WTC11 (cell line): ENCODE measurements around the gene MARCHF7. TPM values are rescaled to one million over a fixed set of nuclear protein-coding genes. Genes with fewer than 3 reads are reported as not detected.

Experiments
- ATAC-seq: fragments of 200-7000 bp; cut with Tn5 transposase; 2 replicates; pipeline ENCODE4 v1.10.0; 2021; ENCODE audit warnings: mild to moderate bottlenecking, moderate library complexity
- CTCF ChIA-PET: fragments of 300-600 bp; sonication (Branson Sonifier 250); formaldehyde crosslinking; loops from one replicate; lab custom pipeline; 2021; ENCODE audit warnings: antibody characterized with exemption; lab: Charles Lee
- POLR2A ChIA-PET: fragments of 350-600 bp; sonication (Branson Sonifier 250); formaldehyde crosslinking; loops from one replicate; lab custom pipeline; 2021; ENCODE audit warnings: antibody characterized with exemption; lab: Charles Lee
- DNase-seq: peaks from one replicate; pipeline ENCODE4 v3.0.0; 2021; ENCODE audit warnings: low spot score
- H3K27ac Mint-ChIP-seq: 2 replicates; pipeline ENCODE4 v1.8.0; 2021; ENCODE audit warnings: mixed read lengths
- H3K27me3 Mint-ChIP-seq: 2 replicates; pipeline ENCODE4 v1.8.0; 2021; ENCODE audit warnings: low read depth, mild to moderate bottlenecking, moderate library complexity, mixed read lengths
- H3K36me3 Mint-ChIP-seq: 2 replicates; pipeline ENCODE4 v1.8.0; 2021; ENCODE audit warnings: mixed read lengths
- H3K4me1 Mint-ChIP-seq: 2 replicates; pipeline ENCODE4 v1.8.0; 2022; ENCODE audit warnings: mixed read lengths
- H3K4me3 Mint-ChIP-seq: 2 replicates; pipeline ENCODE4 v1.8.0; 2021; ENCODE audit warnings: mild to moderate bottlenecking, moderate library complexity, mixed read lengths
- H3K9me3 Mint-ChIP-seq: 2 replicates; pipeline ENCODE4 v1.8.0; 2021; ENCODE audit warnings: mixed read lengths
- ATF1 ChIP-seq: sonication (generic); formaldehyde crosslinking; IDR thresholded peaks from 2 replicates; pipeline ENCODE4 v1.8.1; 2023; ENCODE audit warnings: mild to moderate bottlenecking, moderate library complexity, missing genetic modification reagents
- CREB1 ChIP-seq: sonication (generic); formaldehyde crosslinking; IDR thresholded peaks from 2 replicates; pipeline ENCODE4 v1.8.0; 2023; ENCODE audit warnings: mild to moderate bottlenecking, missing genetic modification reagents
- E2F1 ChIP-seq: sonication (generic); formaldehyde crosslinking; IDR thresholded peaks from 2 replicates; pipeline ENCODE4 v1.8.0; 2022; ENCODE audit warnings: mild to moderate bottlenecking, missing genetic modification reagents
- E2F5 ChIP-seq: sonication (generic); formaldehyde crosslinking; IDR thresholded peaks from 2 replicates; pipeline ENCODE4 v1.8.1; 2022; ENCODE audit warnings: mild to moderate bottlenecking, moderate library complexity, missing genetic modification reagents
- ESRRA ChIP-seq: sonication (generic); formaldehyde crosslinking; IDR thresholded peaks from 2 replicates; pipeline ENCODE4 v1.8.1; 2022; ENCODE audit warnings: mild to moderate bottlenecking, missing genetic modification reagents, borderline replicate concordance
- HMGA2 ChIP-seq: fragments of 250-450 bp; sonication (Bioruptor Pico); IDR thresholded peaks from 2 replicates; pipeline ENCODE4 v1.4.0; 2021; ENCODE audit warnings: mild to moderate bottlenecking, moderate library complexity
- KAT7 ChIP-seq: sonication (generic); formaldehyde crosslinking; IDR thresholded peaks from 2 replicates; pipeline ENCODE4 v1.8.1; 2023; ENCODE audit warnings: missing genetic modification reagents, mild to moderate bottlenecking, borderline replicate concordance
- NFATC4 ChIP-seq: fragments of 250-450 bp; sonication (Bioruptor Pico); IDR thresholded peaks from 2 replicates; pipeline ENCODE4 v1.9.0; 2021; ENCODE audit warnings: mild to moderate bottlenecking
- PREB ChIP-seq: sonication (generic); formaldehyde crosslinking; IDR thresholded peaks from 2 replicates; pipeline ENCODE4 v1.8.1; 2022; ENCODE audit warnings: mild to moderate bottlenecking, missing genetic modification reagents, moderate library complexity, borderline replicate concordance
- SP1 ChIP-seq: sonication (generic); formaldehyde crosslinking; conservative IDR thresholded peaks from 2 replicates; pipeline ENCODE4 v1.8.1; 2022; ENCODE audit warnings: missing genetic modification reagents
- ZBTB21 ChIP-seq: sonication (generic); formaldehyde crosslinking; IDR thresholded peaks from 2 replicates; pipeline ENCODE4 v1.8.1; 2023; ENCODE audit warnings: mild to moderate bottlenecking, missing genetic modification reagents, borderline replicate concordance
- ZBTB43 ChIP-seq: sonication (generic); formaldehyde crosslinking; IDR thresholded peaks from 2 replicates; pipeline ENCODE4 v1.8.1; 2023; ENCODE audit warnings: mild to moderate bottlenecking, missing genetic modification reagents
- ZNF121 ChIP-seq: sonication (generic); formaldehyde crosslinking; IDR thresholded peaks from 2 replicates; pipeline ENCODE4 v1.8.0; 2023; ENCODE audit warnings: missing genetic modification reagents
- ZNF317 ChIP-seq: sonication (generic); formaldehyde crosslinking; IDR thresholded peaks from 2 replicates; pipeline ENCODE4 v1.8.1; 2023; ENCODE audit warnings: low read depth, mild to moderate bottlenecking, moderate library complexity, missing genetic modification reagents, borderline replicate concordance
- ZNF671 ChIP-seq: fragments of 250-450 bp; sonication (Bioruptor Pico); IDR thresholded peaks from 2 replicates; pipeline ENCODE4 v1.8.0; 2021; ENCODE audit warnings: mild to moderate bottlenecking
- total RNA-seq: library from RNA; stranded (reverse); gene quantifications from 3 replicates; pipeline ENCODE4 v1.2.3, GENCODE V29; 2021

MARCHF7 gene
- total RNA-seq, 1 experiment from 2014 or later, result 84.0 TPM

GRCh38 chr2:159736048-159736447 is 23.7 kb downstream of the MARCHF7 start:
- peak overlapping the region; percentile 55 for H3K27ac Mint-ChIP-seq
- H3K27me3 Mint-ChIP-seq, result no peaks in the 10 kb centered on the region
- ChIA-PET POLR2A (no interaction called here), CTCF (interaction anchor here (0.6 kb wide), 1 partner anchor 20 kb away, joined by 3 read pairs; no protein-coding TSS in a partner anchor)
- DNase-seq, result no peak
- TF ChIP-seq ZNF121 (CRISPR knock-in tag) (peak; percentile 17; the same call in 1 of the 2 replicates), E2F1 (CRISPR knock-in tag) (no peak)
- H3K9me3 Mint-ChIP-seq, result 0 out of 2 replicates have a peak, but pooled peaks cover 4% of the 10 kb centered on the region
- no peak for ATAC-seq
- H3K4me3 Mint-ChIP-seq, result no peak overlapping the region
- H3K36me3 Mint-ChIP-seq, result peaks cover 55% of the 10 kb centered on the region
- H3K4me1 Mint-ChIP-seq, result no peaks in the 10 kb centered on the region

GRCh38 chr2:159737292-159737916 is 25.1 kb downstream of the MARCHF7 start:
- no peaks in the 10 kb centered on the region for H3K4me1 Mint-ChIP-seq

More at GRCh38 chr2:159737292-159737916, 25.1 kb downstream of the MARCHF7 start:
- ChIA-PET CTCF (interaction anchor here (1.3 kb wide), 2 partner anchors 18 to 180 kb away, joined by 4 to 7 read pairs; no protein-coding TSS in a partner anchor), POLR2A (interaction anchor here (0.6 kb wide), 1 partner anchor 32 kb away, joined by 3 read pairs; no protein-coding TSS in a partner anchor)
- no peaks in the 10 kb centered on the region for H3K27me3 Mint-ChIP-seq
- no peak for ATAC-seq
- H3K27ac Mint-ChIP-seq, result no peak overlapping the region; the same call in 1 of the 2 replicates
- no peak overlapping the region for H3K4me3 Mint-ChIP-seq
- DNase-seq, result no peak
- peaks cover 51% of the 10 kb centered on the region for H3K36me3 Mint-ChIP-seq
- 0 out of 2 replicates have a peak, but pooled peaks cover 4% of the 10 kb centered on the region for H3K9me3 Mint-ChIP-seq
- TF ChIP-seq CREB1 (CRISPR knock-in tag) (no peak), E2F1 (CRISPR knock-in tag) (no peak), ZNF317 (CRISPR knock-in tag) (no peak), SP1 (CRISPR knock-in tag) (no peak), NFATC4 (CRISPR knock-in tag) (no peak), PREB (no peak), KAT7 (CRISPR knock-in tag) (no peak), ZNF671 (CRISPR knock-in tag) (no peak), E2F5 (CRISPR knock-in tag) (no peak), ESRRA (CRISPR knock-in tag) (no peak), ZBTB21 (no peak), ATF1 (no peak), ZNF121 (CRISPR knock-in tag) (no peak), ZBTB43 (CRISPR knock-in tag) (no peak), HMGA2 (no peak)
